ENCODE measurements around the gene MXD1. TPM values are rescaled to one million over a fixed set of nuclear protein-coding genes. Genes with fewer than 3 reads are reported as not detected.

MXD1 gene
- polyA plus RNA-seq, 1 of the 3 experiments (the other 2 are of a cell fraction), result 2.3 TPM

- Histone ChIP-seq H3K4me2 (no peak overlapping the region), H3K79me2 (ENCODE audit: insufficient read depth) (no peaks in the 10 kb centered on the region), H3K9ac (no peak overlapping the region), H3K9me2 (no peaks in the 10 kb centered on the region), H3K36me3 (replicated peaks in 1 of 2; ENCODE audit: control insufficient read depth in 1 of 2, insufficient read depth in 2 of 2, low read length in 1 of 2) (no peaks in the 10 kb centered on the region), H3K27me3 (ENCODE audit: insufficient read depth) (0 out of 2 replicates have a peak, but pooled peaks cover 12% of the 10 kb centered on the region), H3K4me1 (ENCODE audit: control insufficient read depth in 1 of 2, insufficient read depth in 2 of 2, low read depth in 1 of 2, low read length in 1 of 2) (no peaks in the 10 kb centered on the region), H3K9me3 (no peaks in the 10 kb centered on the region), H3K4me3 (ENCODE audit: low read depth in 2 of 2, low read length in 1 of 2) (no peak overlapping the region), H4K20me1 (ENCODE audit: insufficient read depth) (no peaks in the 10 kb centered on the region), H2AFZ (ENCODE audit: low read depth) (no peak overlapping the region), H3F3A (replicated peaks; ENCODE audit: insufficient read depth) (no peaks in the 10 kb centered on the region), H3K27ac (ENCODE audit: low read depth in 2 of 2, low read length in 1 of 2) (no peak overlapping the region)
- CTCF ChIA-PET, result interaction anchor here (1.8 kb wide), 1 partner anchor 110 kb away, joined by 5 read pairs; no protein-coding TSS in a partner anchor
- TF ChIP-seq USF2 (IDR thresholded peaks at IDR 0.05; ENCODE audit: borderline replicate concordance, low read depth, low read length), result no peak
- POLR2A ChIA-PET, result no interaction called here
- 74% methylated on average over 6 of the region's 6 CpGs for WGBS (ENCODE audit: low lambda C conversion rate)
- DNase-seq, result no peak
Measured at GRCh38 chr2:69960821-69961220, 45.9 kb downstream of the MXD1 start.

GRCh38 chr2:69961496-69961895 lies 46.6 kb downstream of the MXD1 start, which contains the start of gene ASPRV1:
Gene ASPRV1 (minus strand): TSS chr2:69961631. CDS start chr2:69961436, 195 bp downstream.
- Histone ChIP-seq H3K4me1 (ENCODE audit: control insufficient read depth in 1 of 2, insufficient read depth in 2 of 2, low read depth in 1 of 2, low read length in 1 of 2) (no peaks in the 10 kb centered on the region), H4K20me1 (ENCODE audit: insufficient read depth) (no peaks in the 10 kb centered on the region), H3K27me3 (ENCODE audit: insufficient read depth) (0 out of 2 replicates have a peak, but pooled peaks cover 5% of the 10 kb centered on the region), H3K4me2 (no peak within 1 kb of the TSS), H3F3A (replicated peaks; ENCODE audit: insufficient read depth) (no peaks in the 10 kb centered on the region), H3K36me3 (replicated peaks in 1 of 2; ENCODE audit: control insufficient read depth in 1 of 2, insufficient read depth in 2 of 2, low read length in 1 of 2) (no peaks in the 10 kb centered on the region), H3K9me2 (no peaks in the 10 kb centered on the region), H3K9me3 (no peaks in the 10 kb centered on the region), H2AFZ (ENCODE audit: low read depth) (no peak within 1 kb of the TSS), H3K27ac (ENCODE audit: low read depth in 2 of 2, low read length in 1 of 2) (no peak within 1 kb of the TSS), H3K79me2 (ENCODE audit: insufficient read depth) (no peaks in the 10 kb centered on the region), H3K4me3 (ENCODE audit: low read depth in 2 of 2, low read length in 1 of 2) (no peak within 1 kb of the TSS), H3K9ac (no peak within 1 kb of the TSS)
- no peak for DNase-seq
- WGBS (ENCODE audit: low lambda C conversion rate), result 90% methylated on average over 10 of the region's 14 CpGs
- ChIA-PET POLR2A (no interaction called here), CTCF (no interaction called here)
- TF ChIP-seq PBX3 (IDR thresholded peaks at IDR 0.05), result no peak
- no peak for TF ChIP-seq REST (IDR thresholded peaks at IDR 0.05; ENCODE audit: low read depth, low read length)
- TF ChIP-seq TCF12 (IDR thresholded peaks at IDR 0.05), result no peak
- no peak for TF ChIP-seq RAD21 (IDR thresholded peaks at IDR 0.05; ENCODE audit: low read length)
- no peak for TF ChIP-seq RCOR1 (IDR thresholded peaks at IDR 0.05; ENCODE audit: low read length)
- no peak for TF ChIP-seq NRF1 (IDR thresholded peaks at IDR 0.05; ENCODE audit: low read depth, low read length)
- TF ChIP-seq EP300 (IDR thresholded peaks at IDR 0.05; ENCODE audit: borderline replicate concordance in 1 of 2, low read depth in 1 of 2, low read length in 1 of 2), result no peak
- TF ChIP-seq TEAD4 (IDR thresholded peaks at IDR 0.05; ENCODE audit: borderline replicate concordance, insufficient read depth), result no peak
- no peak for TF ChIP-seq MEF2A (IDR thresholded peaks at IDR 0.05; ENCODE audit: borderline replicate concordance, low read depth)
- no peak for TF ChIP-seq NFIC (IDR thresholded peaks at IDR 0.05; ENCODE audit: borderline replicate concordance)
- TF ChIP-seq SIN3A (IDR thresholded peaks at IDR 0.05; ENCODE audit: borderline replicate concordance, low read depth, low read length), result no peak
- no peak for TF ChIP-seq JUND (IDR thresholded peaks at IDR 0.05)
- no peak for TF ChIP-seq YY1 (IDR thresholded peaks at IDR 0.05; ENCODE audit: low read depth)
- TF ChIP-seq POLR2AphosphoS5 (IDR thresholded peaks at IDR 0.05; ENCODE audit: low read depth, low read length), result no peak
- TF ChIP-seq FOXM1 (IDR thresholded peaks at IDR 0.05; ENCODE audit: low read depth), result no peak
- TF ChIP-seq RXRA (IDR thresholded peaks at IDR 0.05; ENCODE audit: borderline replicate concordance, low read depth), result no peak
- no peak for TF ChIP-seq EZH2phosphoT487 (IDR thresholded peaks at IDR 0.05; ENCODE audit: borderline replicate concordance, low read depth)
- no peak for TF ChIP-seq MXI1 (IDR thresholded peaks at IDR 0.05; ENCODE audit: low read depth, low read length)
